Lung (tissue), 12 donors: ENCODE results near the gene HUNK. TPM values are rescaled to one million over a fixed set of nuclear protein-coding genes. Genes with fewer than 3 reads are reported as not detected.

Experiments
- ATAC-seq: fragments of 200-7000 bp; cut with Tn5 transposase; one replicate; pipeline ENCODE4 v1.9.1; 2020; ENCODE audit warnings: moderate number of reproducible peaks; ENCODE audit not compliant: insufficient read depth, low FRiP score
- DNase-seq, 3 donors: peaks; one replicate each; pipeline ENCODE4 v3.0.0-alpha.2; 2013 to 2017
- H3K27ac ChIP-seq, 2 donors: one replicate each; pipeline ENCODE4 v1.5.1; 2013; ENCODE audit warnings: mild to moderate bottlenecking in 2 of 2, moderate library complexity in 2 of 2, control low read depth in 1 of 2, inconsistent platforms in 1 of 2, low read depth in 1 of 2, low read length in 1 of 2
- H3K27me3 ChIP-seq, 3 donors: one replicate each; pipeline ENCODE4 v1.5.1; 2013; ENCODE audit warnings: low read length in 2 of 3; ENCODE audit not compliant: control insufficient read depth in 3 of 3, insufficient read depth in 3 of 3
- H3K36me3 ChIP-seq, 4 donors: one replicate each; pipeline ENCODE4 v1.5.1; 2013; ENCODE audit warnings: low read length in 4 of 4, mild to moderate bottlenecking in 1 of 4, moderate library complexity in 1 of 4; ENCODE audit not compliant: control insufficient read depth in 4 of 4, insufficient read depth in 4 of 4
- H3K4me1 ChIP-seq, 5 donors: one replicate each; pipeline ENCODE4 v1.5.1; 2013; ENCODE audit warnings: low read length in 5 of 5, mild to moderate bottlenecking in 2 of 5, moderate library complexity in 1 of 5; ENCODE audit not compliant: control insufficient read depth in 5 of 5, insufficient read depth in 5 of 5
- H3K4me3 ChIP-seq: one replicate; pipeline ENCODE4 v1.5.1; 2013; ENCODE audit warnings: mild to moderate bottlenecking, control low read depth, moderate library complexity
- H3K9ac ChIP-seq, 2 donors: one replicate each; pipeline ENCODE4 v1.5.1; 2013; ENCODE audit warnings: low read length in 2 of 2, control low read depth in 1 of 2; ENCODE audit not compliant: insufficient read depth in 1 of 2
- H3K9me3 ChIP-seq, 4 donors: one replicate each; pipeline ENCODE4 v1.5.1; 2013; ENCODE audit warnings: low read length in 3 of 4, mild to moderate bottlenecking in 1 of 4, moderate library complexity in 1 of 4; ENCODE audit not compliant: control insufficient read depth in 4 of 4, insufficient read depth in 3 of 4
- WGBS, 2 donors: extraction: QIAGEN DNeasy Blood & Tissue Kit; methylation state at CpG; one replicate each; pipeline ENCODE4 v1.1.7; 2013; 5-methylcytosine and 5-hydroxymethylcytosine counted together
- polyA plus RNA-seq, 2 donors: library from polyadenylated mRNA; stranded (reverse); fragments of 200-250 nt; gene quantifications; one replicate each; pipeline ENCODE4 v1.2.1, GENCODE V29; 2013
- total RNA-seq, 2 donors: library from RNA; depleted of rRNA in 1 of 2; stranded (reverse); fragments of >200 nt in 1 of 2; gene quantifications; one replicate each; pipeline ENCODE4 v1.2.1, GENCODE V29; 2014 to 2021
- TF ChIP-seq, protein P1 (sequence below): IDR thresholded peaks from 2 replicates; pipeline ENCODE4 v1.5.1; 2012; ENCODE audit warnings: mild to moderate bottlenecking; ENCODE audit errors: control extremely low read depth, extremely low read depth
- donor health status: control.
- donor health status: control.
- donor health status: Bipolar disorder and iron deficiency.
- donor health status: healthy.
- donor health status: DM: yes; HTN: yes; CAD: no.

The HUNK gene
- total and polyA plus RNA-seq, 4 donors: 0.27 to 2.4 (median 1.4) TPM

DNA sequence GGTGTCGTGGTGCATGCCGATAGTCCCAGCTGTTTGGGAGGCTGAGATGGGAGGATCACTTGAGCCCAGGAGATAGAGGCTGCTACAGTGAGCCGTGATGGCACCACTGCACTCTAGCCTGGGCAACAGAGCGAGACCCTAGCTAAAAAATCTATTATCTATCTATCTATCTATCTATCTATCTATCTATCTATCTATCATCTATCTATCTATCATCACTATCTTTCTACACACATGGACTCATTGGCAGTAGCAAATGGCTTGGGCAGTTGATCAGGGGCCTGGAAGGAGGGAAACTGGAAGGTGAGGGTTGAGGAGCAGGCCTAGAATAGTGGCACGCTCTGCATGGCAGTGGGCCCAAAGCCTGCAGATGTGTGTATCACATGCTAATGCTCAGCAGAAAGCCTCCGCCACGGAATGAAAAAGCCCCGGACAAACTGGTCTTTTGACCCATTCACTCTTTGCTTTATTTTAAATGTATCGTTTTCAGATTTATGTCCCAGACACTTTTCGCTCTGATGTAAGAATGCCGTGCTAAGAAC, 7.3 kb upstream of the HUNK start:
- TF ChIP-seq, protein P1, sequence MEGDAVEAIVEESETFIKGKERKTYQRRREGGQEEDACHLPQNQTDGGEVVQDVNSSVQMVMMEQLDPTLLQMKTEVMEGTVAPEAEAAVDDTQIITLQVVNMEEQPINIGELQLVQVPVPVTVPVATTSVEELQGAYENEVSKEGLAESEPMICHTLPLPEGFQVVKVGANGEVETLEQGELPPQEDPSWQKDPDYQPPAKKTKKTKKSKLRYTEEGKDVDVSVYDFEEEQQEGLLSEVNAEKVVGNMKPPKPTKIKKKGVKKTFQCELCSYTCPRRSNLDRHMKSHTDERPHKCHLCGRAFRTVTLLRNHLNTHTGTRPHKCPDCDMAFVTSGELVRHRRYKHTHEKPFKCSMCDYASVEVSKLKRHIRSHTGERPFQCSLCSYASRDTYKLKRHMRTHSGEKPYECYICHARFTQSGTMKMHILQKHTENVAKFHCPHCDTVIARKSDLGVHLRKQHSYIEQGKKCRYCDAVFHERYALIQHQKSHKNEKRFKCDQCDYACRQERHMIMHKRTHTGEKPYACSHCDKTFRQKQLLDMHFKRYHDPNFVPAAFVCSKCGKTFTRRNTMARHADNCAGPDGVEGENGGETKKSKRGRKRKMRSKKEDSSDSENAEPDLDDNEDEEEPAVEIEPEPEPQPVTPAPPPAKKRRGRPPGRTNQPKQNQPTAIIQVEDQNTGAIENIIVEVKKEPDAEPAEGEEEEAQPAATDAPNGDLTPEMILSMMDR: no peak
- Histone ChIP-seq H3K4me1 (peaks cover 0 to 4% (median 2%) of the 10 kb centered on the region in 5 donors), H3K27ac (no peak overlapping the region), H3K4me3 (no peak overlapping the region), H3K27me3 (peaks cover 0 to 10% (median 5%) of the 10 kb centered on the region in 3 donors), H3K9ac (no peak overlapping the region), H3K36me3 (no peaks in the 10 kb centered on the region), H3K9me3 (peaks cover 0 to 3% (median 0%) of the 10 kb centered on the region in 4 donors)
- no peak for ATAC-seq
- DNase-seq: no peak
- 90 to 94% methylated on average over 11 of the region's 11 CpGs for WGBS, 2 donors

GRCh38 chr21:31866077-31866511, 6.7 kb upstream of the HUNK start:
- DNase-seq (peak; percentile 80 to 87 (median 85)), ATAC-seq (peak; percentile 55)
- WGBS, 2 donors: 15 to 17% methylated on average over 15 of the region's 15 CpGs
- H3K27ac ChIP-seq: no peak overlapping the region
- peaks cover 0 to 3% (median 0%) of the 10 kb centered on the region in 4 donors for H3K9me3 ChIP-seq
- H3K9ac ChIP-seq: no peak overlapping the region
- peaks cover 0 to 10% (median 5%) of the 10 kb centered on the region in 3 donors for H3K27me3 ChIP-seq
- no peaks in the 10 kb centered on the region for H3K36me3 ChIP-seq
- no peak overlapping the region for H3K4me3 ChIP-seq
- TF ChIP-seq, protein P1: peak; percentile 39
- H3K4me1 ChIP-seq: peaks cover 0 to 8% (median 3%) of the 10 kb centered on the region in 5 donors

DNA sequence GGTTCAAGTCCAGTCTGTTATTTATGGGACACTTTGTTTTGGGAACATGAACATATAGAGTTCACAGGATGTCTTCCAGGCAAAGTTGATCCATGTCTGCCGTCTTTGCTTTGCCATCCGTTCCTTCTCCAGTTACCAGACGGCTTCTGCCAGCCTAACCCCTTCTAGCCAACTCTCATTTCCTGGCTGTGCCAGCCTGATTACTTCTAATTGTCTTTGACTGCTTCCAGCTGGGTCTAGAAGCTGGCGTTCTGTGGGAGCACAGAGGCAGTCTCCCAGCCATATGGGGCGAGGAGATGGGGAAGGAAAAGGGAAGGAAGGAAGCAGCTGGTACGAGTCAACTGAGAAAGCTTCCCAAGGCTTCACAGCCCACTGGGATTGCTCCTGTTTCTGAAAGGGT, 3.1 kb upstream of the HUNK start:
- no peaks in the 10 kb centered on the region for H3K36me3 ChIP-seq
- ATAC-seq (no peak), DNase-seq (no peak)
- H3K4me3 ChIP-seq: no peak overlapping the region
- H3K27me3 ChIP-seq: peaks cover 0 to 10% (median 5%) of the 10 kb centered on the region in 3 donors
- H3K4me1 ChIP-seq: peaks cover 0 to 21% (median 6%) of the 10 kb centered on the region in 5 donors
- 31 to 48% methylated on average over 6 of the region's 6 CpGs for WGBS, 2 donors
- H3K9ac ChIP-seq: no peak overlapping the region
- TF ChIP-seq, protein P1: no peak
- peaks cover 0 to 3% (median 0%) of the 10 kb centered on the region in 4 donors for H3K9me3 ChIP-seq
- H3K27ac ChIP-seq: no peak overlapping the region
